ENCODE measurements around the gene TMC4.
"Not testable (repeated sequence)": the region's sequence is repeated elsewhere in the genome, so short reads cannot be mapped to it uniquely, and the experiment has no call there.

Gene TMC4

GRCh38 chr19:54173951-54174834, 1.2 kb upstream of the TMC4 start:
- no peak for DNase-seq

GRCh38 chr19:54173359-54173699, 369 bp upstream of the TMC4 start:
- DNase-seq, result no peak

- DNase-seq, result not testable (repeated sequence)
Measured at GRCh38 chr19:54171736-54172431, 1.1 kb downstream of the TMC4 start.

GRCh38 chr19:54169149-54169740, 3.7 kb downstream of the TMC4 start:
- DNase-seq, result no peak

- peak; percentile 97 for DNase-seq
Measured at GRCh38 chr19:54168174-54168917, 4.6 kb downstream of the TMC4 start.

GRCh38 chr19:54165222-54165621, 7.7 kb downstream of the TMC4 start:
- no peak for DNase-seq

GRCh38 chr19:54164369-54165068, 8.4 kb downstream of the TMC4 start:
- DNase-seq, result peak; percentile 44

GRCh38 chr19:54162884-54163283, 10.1 kb downstream of the TMC4 start:
- no peak for DNase-seq

GRCh38 chr19:54162241-54162805, 10.6 kb downstream of the TMC4 start:
- peak; percentile 99 for DNase-seq

GRCh38 chr19:54160854-54161253, 12.1 kb downstream of the TMC4 start:
- DNase-seq, result no peak

- DNase-seq, result peak; percentile 66
Measured at GRCh38 chr19:54160182-54160811, 12.7 kb downstream of the TMC4 start.

- peak; percentile 100 for DNase-seq
Measured at GRCh38 chr19:54159352-54160181, 13.4 kb downstream of the TMC4 start, which contains the start of gene LENG1. LENG1 (minus strand) TSS chr19:54159721; CDS start chr19:54159695, 26 bp downstream.

- peak; percentile 80 for DNase-seq
Measured at GRCh38 chr19:54158812-54159351, 14.1 kb downstream of the TMC4 start.

- DNase-seq, result no peak
Measured at GRCh38 chr19:54156953-54157352, 16.0 kb downstream of the TMC4 start.

- no peak for DNase-seq
Measured at GRCh38 chr19:54156490-54156889, 16.5 kb downstream of the TMC4 start.

GRCh38 chr19:54155694-54156093, 17.3 kb downstream of the TMC4 start:
- no peak for DNase-seq

- no peak for DNase-seq
Measured at GRCh38 chr19:54154603-54155345, 18.2 kb downstream of the TMC4 start.

- no peak for DNase-seq
Measured at GRCh38 chr19:54153731-54154326, 19.1 kb downstream of the TMC4 start.

Measured in OCI-M1 (cell line).